Smooth muscle cell (in vitro differentiated cells): ENCODE measurements around the gene HEXA. TPM values are rescaled to one million over a fixed set of nuclear protein-coding genes. Genes with fewer than 3 reads are reported as not detected.

Experiments used
- DNase-seq: peaks from one replicate; lab custom pipeline; 2025; ENCODE audit not compliant: unreplicated experiment; lab: John Stamatoyannopoulos, UW
- H2AFZ ChIP-seq: fragments of 200-600 bp; sonication (generic); 2 replicates; pipeline ENCODE4 v1.6.0; 2016; ENCODE audit warnings: antibody characterized with exemption, low read depth, mild to moderate bottlenecking
- H3F3A ChIP-seq: fragments of 200-600 bp; sonication (generic); 2 replicates; pipeline ENCODE4 v1.6.0; 2017; ENCODE audit warnings: antibody characterized with exemption, low read depth
- H3K27ac ChIP-seq: fragments of 200-600 bp; sonication (generic); 2 replicates; pipeline ENCODE4 v1.5.1; 2016; ENCODE audit warnings: low read depth, mild to moderate bottlenecking
- H3K27me3 ChIP-seq: fragments of 200-600 bp; sonication (generic); 2 replicates; pipeline ENCODE4 v1.6.1; 2016; ENCODE audit warnings: low read depth, mild to moderate bottlenecking
- H3K36me3 ChIP-seq: fragments of 200-600 bp; sonication (generic); 2 replicates; pipeline ENCODE4 v1.5.1; 2016; ENCODE audit warnings: low read depth
- H3K4me1 ChIP-seq: fragments of 200-600 bp; sonication (generic); 2 replicates; pipeline ENCODE4 v1.5.1; 2016; ENCODE audit warnings: low read depth
- H3K4me2 ChIP-seq: fragments of 200-600 bp; sonication (generic); 2 replicates; pipeline ENCODE4 v1.6.0; 2016; ENCODE audit warnings: mild to moderate bottlenecking
- H3K4me3 ChIP-seq: fragments of 200-600 bp; sonication (generic); 2 replicates; pipeline ENCODE4 v1.5.1; 2016; ENCODE audit warnings: mild to moderate bottlenecking
- H3K79me2 ChIP-seq: fragments of 200-600 bp; sonication (generic); 2 replicates; pipeline ENCODE4 v1.6.0; 2016; ENCODE audit warnings: low read depth, mild to moderate bottlenecking
- H3K9ac ChIP-seq: fragments of 200-600 bp; sonication (generic); 2 replicates; pipeline ENCODE4 v1.6.0; 2016; ENCODE audit warnings: low read depth
- H3K9me3 ChIP-seq: fragments of 200-600 bp; sonication (generic); replicated peaks from 2 replicates; pipeline ENCODE4 v1.5.1; 2016; ENCODE audit warnings: low read depth
- H4K20me1 ChIP-seq: fragments of 200-600 bp; sonication (generic); 2 replicates; pipeline ENCODE4 v1.6.0; 2016; ENCODE audit warnings: low read depth
- CTCF ChIP-seq: fragments of 200-600 bp; sonication (generic); IDR thresholded peaks from 2 replicates; pipeline ENCODE4 v1.5.1; 2017; ENCODE audit warnings: borderline replicate concordance, mild to moderate bottlenecking, antibody characterized with exemption; ENCODE audit not compliant: insufficient read depth, poor library complexity, severe bottlenecking
- WGBS: methylation state at CpG from one replicate; pipeline ENCODE4 v1.1.7; 2016; ENCODE audit warnings: low lambda C conversion rate; 5-methylcytosine and 5-hydroxymethylcytosine counted together
- polyA plus RNA-seq: library from polyadenylated mRNA; unstranded; fragments of >200 nt; fragmentation: Nextera tagmentation; extraction: Ambion mirVana; gene quantifications from 2 replicates; pipeline ENCODE4 v1.2.1, GENCODE V29; 2016
- total RNA-seq: library from RNA; depleted of rRNA; stranded (reverse); fragments of >200 nt; gene quantifications from 2 replicates; pipeline ENCODE4 v1.2.3, GENCODE V29; 2014

Gene HEXA
- total and polyA plus RNA-seq, 2 experiments from 2014 or later, result 77.4 to 155 TPM

- H3K9ac ChIP-seq, result no peak overlapping the region
- no peaks in the 10 kb centered on the region for H3K4me1 ChIP-seq
- no peak overlapping the region for H3K4me2 ChIP-seq
- 100% methylated on average over 2 of the region's 2 CpGs for WGBS
- no peaks in the 10 kb centered on the region for H3K9me3 ChIP-seq
- H3K4me3 ChIP-seq, result no peak overlapping the region
- no peak overlapping the region for H2AFZ ChIP-seq
- no peaks in the 10 kb centered on the region for H4K20me1 ChIP-seq
- no peak overlapping the region for H3K27ac ChIP-seq
- no peaks in the 10 kb centered on the region for H3F3A ChIP-seq
- DNase-seq, result no peak
- no peaks in the 10 kb centered on the region for H3K79me2 ChIP-seq
- no peaks in the 10 kb centered on the region for H3K36me3 ChIP-seq
- H3K27me3 ChIP-seq, result no peaks in the 10 kb centered on the region
- no peak for TF ChIP-seq CTCF
Measured at GRCh38 chr15:72338148-72338547, 37.7 kb downstream of the HEXA start.

GRCh38 chr15:72334842-72335241 lies 41.0 kb downstream of the HEXA start:
- Histone ChIP-seq H3K4me1 (no peaks in the 10 kb centered on the region), H3K9me3 (no peaks in the 10 kb centered on the region), H3K27me3 (no peaks in the 10 kb centered on the region), H3K27ac (no peak overlapping the region), H3K4me2 (no peak overlapping the region), H3K9ac (no peak overlapping the region), H3K4me3 (no peak overlapping the region), H3K36me3 (no peaks in the 10 kb centered on the region), H3F3A (no peaks in the 10 kb centered on the region), H2AFZ (no peak overlapping the region), H4K20me1 (no peaks in the 10 kb centered on the region), H3K79me2 (no peaks in the 10 kb centered on the region)
- WGBS, result 93% methylated on average over 2 of the region's 2 CpGs
- no peak for TF ChIP-seq CTCF
- DNase-seq, result no peak

- no peak overlapping the region for H2AFZ ChIP-seq
- no peaks in the 10 kb centered on the region for H3K79me2 ChIP-seq
- no peak for DNase-seq
- no peaks in the 10 kb centered on the region for H3K27me3 ChIP-seq
- no peaks in the 10 kb centered on the region for H4K20me1 ChIP-seq
- WGBS, result 86% methylated on average over 3 of the region's 3 CpGs
- no peaks in the 10 kb centered on the region for H3F3A ChIP-seq
- H3K4me3 ChIP-seq, result no peak overlapping the region
- no peaks in the 10 kb centered on the region for H3K4me1 ChIP-seq
- no peaks in the 10 kb centered on the region for H3K9me3 ChIP-seq
- H3K27ac ChIP-seq, result no peak overlapping the region
- TF ChIP-seq CTCF, result no peak
- H3K36me3 ChIP-seq, result no peaks in the 10 kb centered on the region
- H3K9ac ChIP-seq, result no peak overlapping the region
- H3K4me2 ChIP-seq, result no peak overlapping the region
Measured at GRCh38 chr15:72331021-72331420, 44.8 kb downstream of the HEXA start.

GRCh38 chr15:72323752-72324151 lies 52.1 kb downstream of the HEXA start:
- Histone ChIP-seq H3F3A (no peaks in the 10 kb centered on the region), H3K27ac (no peak overlapping the region), H3K36me3 (no peaks in the 10 kb centered on the region), H4K20me1 (peaks cover 3% of the 10 kb centered on the region), H3K4me3 (no peak overlapping the region), H3K9ac (no peak overlapping the region), H3K27me3 (peaks cover 2% of the 10 kb centered on the region), H2AFZ (no peak overlapping the region), H3K4me2 (no peak overlapping the region), H3K9me3 (peaks cover 3% of the 10 kb centered on the region), H3K79me2 (no peaks in the 10 kb centered on the region), H3K4me1 (peaks cover 2% of the 10 kb centered on the region)
- 90% methylated on average over 1 of the region's 1 CpG for WGBS
- DNase-seq, result no peak
- TF ChIP-seq CTCF, result no peak
